OCI-LY1 (cell line): Measurements from ENCODE around the gene PSMD5.

Experiments used
- CTCF ChIP-seq: fragments of 200-600 bp; sonication (generic), shearing (Covaris generic); IDR thresholded peaks from 2 replicates; pipeline ENCODE4 v1.5.1; 2017; ENCODE audit warnings: mild to moderate bottlenecking, antibody characterized with exemption, low read length, moderate library complexity, mixed read lengths
- EZH2 ChIP-seq: fragments of 200-600 bp; sonication (generic), shearing (Covaris generic); IDR thresholded peaks from 2 replicates; pipeline ENCODE4 v1.8.0; 2017; ENCODE audit warnings: borderline replicate concordance, mixed run types, mild to moderate bottlenecking, antibody characterized with exemption, low read length, moderate library complexity, mixed read lengths

DNA sequence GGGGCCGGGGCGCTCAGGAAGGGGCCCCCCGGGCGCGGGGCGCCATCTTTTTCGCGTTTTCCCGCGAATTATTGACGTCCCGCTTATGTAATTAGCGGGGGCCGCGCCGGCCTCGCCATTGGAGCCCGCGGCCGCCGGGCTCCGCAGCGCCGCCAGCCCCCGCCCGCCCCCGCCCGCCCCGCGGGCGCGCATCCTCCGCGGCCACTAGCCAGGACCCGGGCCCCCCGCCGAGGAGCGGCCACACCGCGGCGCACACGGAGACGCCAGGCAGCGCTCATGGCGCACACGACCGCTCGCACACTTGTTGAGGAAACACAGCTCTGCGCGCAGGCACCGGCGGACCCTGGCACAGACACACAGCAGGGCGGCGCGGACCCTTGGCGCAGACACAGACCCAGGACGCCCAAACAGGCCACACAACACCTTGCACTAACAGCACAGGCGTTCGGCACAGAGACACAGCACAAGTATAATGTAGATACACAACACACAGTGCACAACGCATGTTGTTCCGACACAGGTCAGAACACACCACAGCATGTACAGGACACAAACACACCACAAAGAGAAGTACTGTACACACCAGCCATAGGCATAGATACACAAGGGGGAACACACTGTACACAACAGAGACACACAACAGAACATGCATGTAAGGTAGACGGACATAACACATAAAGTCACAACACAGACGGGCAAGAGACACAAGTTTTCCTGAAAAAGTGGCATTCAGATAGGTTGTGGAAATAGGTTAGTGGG, 34.7 kb upstream of the PSMD5 start:
- no peak; the same call in 1 of the 2 replicates for TF ChIP-seq CTCF
- TF ChIP-seq EZH2 = no peak
